Activated CD8-positive, alpha-beta memory T cell treated with anti-CD3 and anti-CD28 coated beads, Interleukin-2, amount 10 ng/mL, durations not matched to agents 7 days and 5 days (primary cell): ENCODE results near the gene PRRG1. TPM values are rescaled to one million over a fixed set of nuclear protein-coding genes. Genes with fewer than 3 reads are reported as not detected.
"Not testable (repeated sequence)": the region's sequence is repeated elsewhere in the genome, so short reads cannot be mapped to it uniquely, and the experiment has no call there.

Experiments used
- ATAC-seq: fragments of 150-1000 bp; cut with Tn5 transposase; one replicate; pipeline ENCODE4 v1.10.0; 2021; ENCODE audit warnings: moderate library complexity
- CTCF ChIA-PET: fragments of 350-600 bp; sonication (Branson Sonifier 250); formaldehyde crosslinking; loops from one replicate; lab custom pipeline; 2021; ENCODE audit warnings: antibody characterized with exemption; lab: Charles Lee
- DNase-seq: peaks from one replicate; pipeline ENCODE4 v3.0.0-alpha.2; 2020
- H3K27ac Mint-ChIP-seq: one replicate; pipeline ENCODE4 v1.8.0; 2021; ENCODE audit warnings: mild to moderate bottlenecking, mixed read lengths
- H3K27me3 Mint-ChIP-seq: one replicate; pipeline ENCODE4 v1.8.0; 2021; ENCODE audit warnings: mixed read lengths
- H3K36me3 Mint-ChIP-seq: one replicate; pipeline ENCODE4 v1.8.0; 2021; ENCODE audit warnings: mild to moderate bottlenecking, mixed read lengths
- H3K4me1 Mint-ChIP-seq: one replicate; pipeline ENCODE4 v1.8.0; 2021; ENCODE audit warnings: mixed read lengths
- H3K4me3 Mint-ChIP-seq: one replicate; pipeline ENCODE4 v1.8.0; 2021; ENCODE audit warnings: mild to moderate bottlenecking, moderate library complexity, mixed read lengths
- H3K9me3 Mint-ChIP-seq: one replicate; pipeline ENCODE4 v1.8.0; 2022; ENCODE audit warnings: low read depth, mixed read lengths
- total RNA-seq, 2 experiments: library from RNA; stranded (reverse); gene quantifications; one replicate each; pipeline ENCODE4 v1.2.3, GENCODE V29; 2021

PRRG1 gene
- total RNA-seq, 2 experiments from 2014 or later, result not detected

GRCh38 chrX:37462346-37462745, 113.2 kb downstream of the PRRG1 start:
- Mint-ChIP-seq H3K27me3 (no peaks in the 10 kb centered on the region), H3K27ac (no peak overlapping the region), H3K9me3 (no peaks in the 10 kb centered on the region), H3K4me1 (no peaks in the 10 kb centered on the region), H3K4me3 (no peak overlapping the region), H3K36me3 (no peaks in the 10 kb centered on the region)
- ATAC-seq (no peak), DNase-seq (no peak)
- CTCF ChIA-PET, result no interaction called here

GRCh38 chrX:37468124-37468739, 119.1 kb downstream of the PRRG1 start:
- no peak overlapping the region for H3K27ac Mint-ChIP-seq
- ATAC-seq (no peak), DNase-seq (no peak)
- H3K27me3 Mint-ChIP-seq, result no peaks in the 10 kb centered on the region
- no peak overlapping the region for H3K4me3 Mint-ChIP-seq
- H3K9me3 Mint-ChIP-seq, result no peaks in the 10 kb centered on the region
- no peaks in the 10 kb centered on the region for H3K4me1 Mint-ChIP-seq
- H3K36me3 Mint-ChIP-seq, result no peaks in the 10 kb centered on the region
- CTCF ChIA-PET, result no interaction called here

- H3K27me3 Mint-ChIP-seq, result no peaks in the 10 kb centered on the region
- H3K36me3 Mint-ChIP-seq, result no peaks in the 10 kb centered on the region
- no peaks in the 10 kb centered on the region for H3K9me3 Mint-ChIP-seq
- ATAC-seq, result no peak
- no peak for DNase-seq
- no peaks in the 10 kb centered on the region for H3K4me1 Mint-ChIP-seq
- no peak overlapping the region for H3K4me3 Mint-ChIP-seq
- H3K27ac Mint-ChIP-seq, result no peak overlapping the region
- CTCF ChIA-PET, result no interaction called here
Measured at GRCh38 chrX:37470711-37471110, 121.5 kb downstream of the PRRG1 start.

- H3K4me3 Mint-ChIP-seq, result no peak overlapping the region
- CTCF ChIA-PET, result no interaction called here
- no peaks in the 10 kb centered on the region for H3K9me3 Mint-ChIP-seq
- H3K4me1 Mint-ChIP-seq, result no peaks in the 10 kb centered on the region
- DNase-seq, result no peak
- no peak overlapping the region for H3K27ac Mint-ChIP-seq
- H3K27me3 Mint-ChIP-seq, result no peaks in the 10 kb centered on the region
- no peaks in the 10 kb centered on the region for H3K36me3 Mint-ChIP-seq
- ATAC-seq, result no peak
Measured at GRCh38 chrX:37472836-37473235, 123.7 kb downstream of the PRRG1 start.

- CTCF ChIA-PET, result no interaction called here
- Mint-ChIP-seq H3K27ac (no peak overlapping the region), H3K4me1 (no peaks in the 10 kb centered on the region), H3K36me3 (no peaks in the 10 kb centered on the region), H3K27me3 (no peaks in the 10 kb centered on the region), H3K4me3 (no peak overlapping the region), H3K9me3 (no peaks in the 10 kb centered on the region)
- no peak for DNase-seq
- ATAC-seq, result no peak
Measured at GRCh38 chrX:37474478-37474877, 125.3 kb downstream of the PRRG1 start.

GRCh38 chrX:37476571-37477170, 127.5 kb downstream of the PRRG1 start:
- Mint-ChIP-seq H3K27ac (no peak overlapping the region), H3K9me3 (no peaks in the 10 kb centered on the region), H3K36me3 (no peaks in the 10 kb centered on the region), H3K4me1 (no peaks in the 10 kb centered on the region), H3K27me3 (no peaks in the 10 kb centered on the region), H3K4me3 (no peak overlapping the region)
- ATAC-seq (no peak), DNase-seq (no peak)
- CTCF ChIA-PET, result no interaction called here

- H3K4me1 Mint-ChIP-seq, result not testable (repeated sequence)
Measured at GRCh38 chrX:37484335-37484734, 135.2 kb downstream of the PRRG1 start.

GRCh38 chrX:37485429-37485828, 136.3 kb downstream of the PRRG1 start:
- ATAC-seq (no peak), DNase-seq (no peak)
- H3K4me1 Mint-ChIP-seq, result no peaks in the 10 kb centered on the region
- no peaks in the 10 kb centered on the region for H3K9me3 Mint-ChIP-seq
- CTCF ChIA-PET, result no interaction called here
- no peak overlapping the region for H3K27ac Mint-ChIP-seq
- no peaks in the 10 kb centered on the region for H3K27me3 Mint-ChIP-seq
- H3K4me3 Mint-ChIP-seq, result no peak overlapping the region
- no peaks in the 10 kb centered on the region for H3K36me3 Mint-ChIP-seq

More at GRCh38 chrX:37484335-37484734, 135.2 kb downstream of the PRRG1 start:
- H3K4me3 Mint-ChIP-seq, H3K9me3 Mint-ChIP-seq, CTCF ChIA-PET, ATAC-seq, H3K27ac Mint-ChIP-seq, DNase-seq, H3K36me3 Mint-ChIP-seq, H3K27me3 Mint-ChIP-seq: not testable (repeated sequence)

- no peaks in the 10 kb centered on the region for H3K9me3 Mint-ChIP-seq
Measured at GRCh38 chrX:37487271-37487670, 138.1 kb downstream of the PRRG1 start.

GRCh38 chrX:37488323-37488722, 139.2 kb downstream of the PRRG1 start:
- DNase-seq (no peak), ATAC-seq (no peak)
- CTCF ChIA-PET, result no interaction called here
- Mint-ChIP-seq H3K4me1 (no peaks in the 10 kb centered on the region), H3K27me3 (no peaks in the 10 kb centered on the region), H3K36me3 (no peaks in the 10 kb centered on the region), H3K4me3 (no peak overlapping the region), H3K27ac (no peak overlapping the region), H3K9me3 (no peaks in the 10 kb centered on the region)

More at GRCh38 chrX:37487271-37487670, 138.1 kb downstream of the PRRG1 start:
- Mint-ChIP-seq H3K27me3 (no peaks in the 10 kb centered on the region), H3K4me3 (no peak overlapping the region), H3K36me3 (no peaks in the 10 kb centered on the region), H3K4me1 (no peaks in the 10 kb centered on the region), H3K27ac (no peak overlapping the region)
- CTCF ChIA-PET, result no interaction called here
- DNase-seq, result no peak
- ATAC-seq, result no peak

GRCh38 chrX:37491686-37492085, 142.5 kb downstream of the PRRG1 start:
- Mint-ChIP-seq H3K9me3 (no peaks in the 10 kb centered on the region), H3K27ac (no peak overlapping the region), H3K4me3 (no peak overlapping the region), H3K4me1 (no peaks in the 10 kb centered on the region), H3K36me3 (no peaks in the 10 kb centered on the region), H3K27me3 (no peaks in the 10 kb centered on the region)
- ATAC-seq (no peak), DNase-seq (no peak)
- CTCF ChIA-PET, result no interaction called here

GRCh38 chrX:37495760-37496159, 146.6 kb downstream of the PRRG1 start:
- H3K27me3 Mint-ChIP-seq, H3K9me3 Mint-ChIP-seq, H3K4me3 Mint-ChIP-seq, H3K36me3 Mint-ChIP-seq, H3K4me1 Mint-ChIP-seq, H3K27ac Mint-ChIP-seq, CTCF ChIA-PET, ATAC-seq, DNase-seq: not testable (repeated sequence)

- H3K27ac Mint-ChIP-seq, H3K36me3 Mint-ChIP-seq, ATAC-seq, DNase-seq, H3K4me1 Mint-ChIP-seq, H3K9me3 Mint-ChIP-seq, CTCF ChIA-PET, H3K27me3 Mint-ChIP-seq, H3K4me3 Mint-ChIP-seq: not testable (repeated sequence)
Measured at GRCh38 chrX:37497126-37497525, 148.0 kb downstream of the PRRG1 start.

GRCh38 chrX:37498323-37498722, 149.2 kb downstream of the PRRG1 start:
- H3K4me1 Mint-ChIP-seq, H3K36me3 Mint-ChIP-seq, H3K4me3 Mint-ChIP-seq, H3K27me3 Mint-ChIP-seq, CTCF ChIA-PET, H3K9me3 Mint-ChIP-seq, H3K27ac Mint-ChIP-seq, DNase-seq, ATAC-seq: not testable (repeated sequence)
